C4-2B (cell line): ENCODE measurements around the gene SERPINA9.

Experiments used
- ZFX ChIP-seq: fragments of 450-650 bp; IDR thresholded peaks from 2 replicates; pipeline ENCODE4 v1.6.1; 2017
- TF ChIP-seq, protein P1 (sequence below): fragments of 450-650 bp; conservative IDR thresholded peaks from 2 replicates; pipeline ENCODE4 v1.5.1; 2017; ENCODE audit warnings: mild to moderate bottlenecking

DNA sequence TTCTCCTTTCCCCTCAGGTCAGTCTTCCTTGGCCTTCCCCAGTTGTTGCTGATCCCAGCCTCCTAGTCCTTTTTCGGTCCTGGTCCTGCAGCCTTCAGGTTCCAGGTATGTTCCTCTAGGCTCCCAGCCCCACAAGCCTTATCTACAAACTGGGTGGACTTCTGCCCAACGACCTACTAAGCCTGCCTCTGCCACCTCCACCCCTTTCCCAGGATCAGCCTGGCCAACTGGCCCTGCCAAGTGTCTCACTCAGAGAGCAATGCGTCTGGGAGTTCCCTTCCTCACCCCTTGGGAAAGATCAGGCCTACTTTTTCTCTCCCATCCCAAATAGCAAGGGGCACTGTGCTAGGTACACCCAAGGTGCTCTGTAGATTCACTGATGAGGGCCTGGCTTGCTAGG is 33.4 kb upstream of the SERPINA9 start, which contains the start of gene SERPINA12:
- TF ChIP-seq, protein P1, sequence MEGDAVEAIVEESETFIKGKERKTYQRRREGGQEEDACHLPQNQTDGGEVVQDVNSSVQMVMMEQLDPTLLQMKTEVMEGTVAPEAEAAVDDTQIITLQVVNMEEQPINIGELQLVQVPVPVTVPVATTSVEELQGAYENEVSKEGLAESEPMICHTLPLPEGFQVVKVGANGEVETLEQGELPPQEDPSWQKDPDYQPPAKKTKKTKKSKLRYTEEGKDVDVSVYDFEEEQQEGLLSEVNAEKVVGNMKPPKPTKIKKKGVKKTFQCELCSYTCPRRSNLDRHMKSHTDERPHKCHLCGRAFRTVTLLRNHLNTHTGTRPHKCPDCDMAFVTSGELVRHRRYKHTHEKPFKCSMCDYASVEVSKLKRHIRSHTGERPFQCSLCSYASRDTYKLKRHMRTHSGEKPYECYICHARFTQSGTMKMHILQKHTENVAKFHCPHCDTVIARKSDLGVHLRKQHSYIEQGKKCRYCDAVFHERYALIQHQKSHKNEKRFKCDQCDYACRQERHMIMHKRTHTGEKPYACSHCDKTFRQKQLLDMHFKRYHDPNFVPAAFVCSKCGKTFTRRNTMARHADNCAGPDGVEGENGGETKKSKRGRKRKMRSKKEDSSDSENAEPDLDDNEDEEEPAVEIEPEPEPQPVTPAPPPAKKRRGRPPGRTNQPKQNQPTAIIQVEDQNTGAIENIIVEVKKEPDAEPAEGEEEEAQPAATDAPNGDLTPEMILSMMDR = no peak
- no peak for TF ChIP-seq ZFX
